ENCODE results near the gene HTR2B.
"Not testable (repeated sequence)": the region's sequence is repeated elsewhere in the genome, so short reads cannot be mapped to it uniquely, and the experiment has no call there.

- TF ChIP-seq, protein P1, sequence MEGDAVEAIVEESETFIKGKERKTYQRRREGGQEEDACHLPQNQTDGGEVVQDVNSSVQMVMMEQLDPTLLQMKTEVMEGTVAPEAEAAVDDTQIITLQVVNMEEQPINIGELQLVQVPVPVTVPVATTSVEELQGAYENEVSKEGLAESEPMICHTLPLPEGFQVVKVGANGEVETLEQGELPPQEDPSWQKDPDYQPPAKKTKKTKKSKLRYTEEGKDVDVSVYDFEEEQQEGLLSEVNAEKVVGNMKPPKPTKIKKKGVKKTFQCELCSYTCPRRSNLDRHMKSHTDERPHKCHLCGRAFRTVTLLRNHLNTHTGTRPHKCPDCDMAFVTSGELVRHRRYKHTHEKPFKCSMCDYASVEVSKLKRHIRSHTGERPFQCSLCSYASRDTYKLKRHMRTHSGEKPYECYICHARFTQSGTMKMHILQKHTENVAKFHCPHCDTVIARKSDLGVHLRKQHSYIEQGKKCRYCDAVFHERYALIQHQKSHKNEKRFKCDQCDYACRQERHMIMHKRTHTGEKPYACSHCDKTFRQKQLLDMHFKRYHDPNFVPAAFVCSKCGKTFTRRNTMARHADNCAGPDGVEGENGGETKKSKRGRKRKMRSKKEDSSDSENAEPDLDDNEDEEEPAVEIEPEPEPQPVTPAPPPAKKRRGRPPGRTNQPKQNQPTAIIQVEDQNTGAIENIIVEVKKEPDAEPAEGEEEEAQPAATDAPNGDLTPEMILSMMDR (conservative IDR thresholded peaks at IDR 0.05; ENCODE audit: low read length): not testable (repeated sequence)
- not testable (repeated sequence) for TF ChIP-seq EZH2phosphoT487 (IDR thresholded peaks at IDR 0.05; ENCODE audit: borderline replicate concordance, low read depth, low read length)
These were observed 57.3 kb downstream of the HTR2B start for GRCh38 chr2:231067531-231067930.
